ENCODE results near the gene SYNJ1.

SYNJ1 gene

GRCh38 chr21:32772281-32773047 is 44.7 kb upstream of the SYNJ1 start:
- ATAC-seq (ENCODE audit: low read depth), result no peak
- no peak for DNase-seq (ENCODE audit: low spot score)

GRCh38 chr21:32770871-32771523 is 43.2 kb upstream of the SYNJ1 start:
- DNase-seq (ENCODE audit: low spot score) (peak; percentile 65), ATAC-seq (ENCODE audit: low read depth) (peak; percentile 53)
- H3K27ac ChIP-seq (ENCODE audit: poor library complexity, severe bottlenecking), result peak overlapping the region; percentile 66
- no peaks in the 10 kb centered on the region for H3K27me3 ChIP-seq (ENCODE audit: insufficient read depth, poor library complexity, severe bottlenecking)
- no peak for TF ChIP-seq CTCF (IDR thresholded peaks at IDR 0.05; ENCODE audit: poor library complexity, severe bottlenecking)
- peaks cover 3% of the 10 kb centered on the region for H3K4me1 ChIP-seq (ENCODE audit: insufficient read depth, poor library complexity, severe bottlenecking)
- H3K4me3 ChIP-seq (ENCODE audit: severe bottlenecking), result peak overlapping the region; percentile 99
- H3K36me3 ChIP-seq (ENCODE audit: low read depth), result peaks cover 39% of the 10 kb centered on the region
- no peaks in the 10 kb centered on the region for H3K9me3 ChIP-seq (ENCODE audit: severe bottlenecking)

More at GRCh38 chr21:32772281-32773047, 44.7 kb upstream of the SYNJ1 start:
- Histone ChIP-seq H3K27me3 (ENCODE audit: insufficient read depth, poor library complexity, severe bottlenecking) (no peaks in the 10 kb centered on the region), H3K4me3 (ENCODE audit: severe bottlenecking) (peak overlapping the region; percentile 99), H3K4me1 (ENCODE audit: insufficient read depth, poor library complexity, severe bottlenecking) (peaks cover 3% of the 10 kb centered on the region), H3K36me3 (ENCODE audit: low read depth) (peaks cover 26% of the 10 kb centered on the region), H3K9me3 (ENCODE audit: severe bottlenecking) (no peaks in the 10 kb centered on the region), H3K27ac (ENCODE audit: poor library complexity, severe bottlenecking) (peak overlapping the region; percentile 66)
- TF ChIP-seq CTCF (IDR thresholded peaks at IDR 0.05; ENCODE audit: poor library complexity, severe bottlenecking), result no peak

GRCh38 chr21:32768530-32768929 is 40.7 kb upstream of the SYNJ1 start:
- Histone ChIP-seq H3K9me3 (ENCODE audit: severe bottlenecking) (no peaks in the 10 kb centered on the region), H3K27ac (ENCODE audit: poor library complexity, severe bottlenecking) (no peak overlapping the region), H3K4me3 (ENCODE audit: severe bottlenecking) (no peak overlapping the region), H3K36me3 (ENCODE audit: low read depth) (peaks cover 62% of the 10 kb centered on the region), H3K27me3 (ENCODE audit: insufficient read depth, poor library complexity, severe bottlenecking) (no peaks in the 10 kb centered on the region), H3K4me1 (ENCODE audit: insufficient read depth, poor library complexity, severe bottlenecking) (peaks cover 3% of the 10 kb centered on the region)
- DNase-seq (ENCODE audit: low spot score) (no peak), ATAC-seq (ENCODE audit: low read depth) (no peak)
- no peak for TF ChIP-seq CTCF (IDR thresholded peaks at IDR 0.05; ENCODE audit: poor library complexity, severe bottlenecking)

- DNase-seq (ENCODE audit: low spot score) (no peak), ATAC-seq (ENCODE audit: low read depth) (no peak)
- Histone ChIP-seq H3K4me3 (ENCODE audit: severe bottlenecking) (no peak overlapping the region), H3K27me3 (ENCODE audit: insufficient read depth, poor library complexity, severe bottlenecking) (no peaks in the 10 kb centered on the region), H3K36me3 (ENCODE audit: low read depth) (peaks cover 96% of the 10 kb centered on the region), H3K4me1 (ENCODE audit: insufficient read depth, poor library complexity, severe bottlenecking) (peaks cover 2% of the 10 kb centered on the region), H3K27ac (ENCODE audit: poor library complexity, severe bottlenecking) (no peak overlapping the region), H3K9me3 (ENCODE audit: severe bottlenecking) (no peaks in the 10 kb centered on the region)
- TF ChIP-seq CTCF (IDR thresholded peaks at IDR 0.05; ENCODE audit: poor library complexity, severe bottlenecking), result no peak
Observed at GRCh38 chr21:32765058-32765457, 37.2 kb upstream of the SYNJ1 start.

- H3K4me1 ChIP-seq (ENCODE audit: insufficient read depth, poor library complexity, severe bottlenecking), result no peaks in the 10 kb centered on the region
- no peak overlapping the region for H3K4me3 ChIP-seq (ENCODE audit: severe bottlenecking)
- H3K27ac ChIP-seq (ENCODE audit: poor library complexity, severe bottlenecking), result no peak overlapping the region
- no peak for TF ChIP-seq CTCF (IDR thresholded peaks at IDR 0.05; ENCODE audit: poor library complexity, severe bottlenecking)
- peaks cover 97% of the 10 kb centered on the region for H3K36me3 ChIP-seq (ENCODE audit: low read depth)
- no peaks in the 10 kb centered on the region for H3K27me3 ChIP-seq (ENCODE audit: insufficient read depth, poor library complexity, severe bottlenecking)
- no peak for ATAC-seq (ENCODE audit: low read depth)
- no peaks in the 10 kb centered on the region for H3K9me3 ChIP-seq (ENCODE audit: severe bottlenecking)
- DNase-seq (ENCODE audit: low spot score), result no peak
Observed at GRCh38 chr21:32764186-32764585, 36.4 kb upstream of the SYNJ1 start.

All from RWPE2 (cell line).